Retinal pigment epithelial cell (primary cell): Measurements from ENCODE around the gene ACTR3C.
A peak's percentile ranks its signal among the peaks of the same experiment; 100 is the strongest.

Experiments
- DNase-seq: peaks from one replicate; pipeline ENCODE4 v3.0.0-alpha.2; 2010; ENCODE audit warnings: low read depth
- H3K4me3 ChIP-seq: 2 replicates; pipeline ENCODE4 v1.5.1; 2011; ENCODE audit warnings: mild to moderate bottlenecking, low read length, control low read depth, moderate library complexity
- CTCF ChIP-seq: conservative IDR thresholded peaks from 2 replicates; pipeline ENCODE4 v1.5.1; 2011; ENCODE audit warnings: low read depth, low read length, control low read depth, inconsistent platforms

ACTR3C gene

GRCh38 chr7:150326657-150327268, 3.4 kb upstream of the ACTR3C start:
- no peak overlapping the region for H3K4me3 ChIP-seq
- DNase-seq: no peak
- TF ChIP-seq CTCF: no peak

DNA sequence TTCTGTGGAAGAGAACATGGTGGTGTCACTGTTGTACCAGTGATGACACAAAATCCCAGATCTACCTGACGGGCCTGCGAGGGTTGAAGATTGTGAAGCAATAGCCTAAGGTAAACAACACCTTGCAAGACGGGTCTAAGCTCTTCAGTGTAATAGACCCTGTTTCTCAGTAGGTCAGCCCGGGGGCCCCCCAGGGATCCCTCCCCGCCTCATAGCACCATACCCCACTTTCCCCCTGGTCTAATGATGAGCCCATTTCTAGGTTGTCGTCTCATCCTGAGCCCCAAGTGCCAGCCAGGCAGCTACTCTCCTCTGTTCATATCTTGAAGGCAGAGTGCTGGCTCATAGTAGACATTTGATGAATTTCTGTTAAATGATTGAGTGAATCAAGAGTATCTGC, 2.6 kb upstream of the ACTR3C start:
- TF ChIP-seq CTCF: no peak
- DNase-seq: no peak
- no peak overlapping the region for H3K4me3 ChIP-seq

DNA sequence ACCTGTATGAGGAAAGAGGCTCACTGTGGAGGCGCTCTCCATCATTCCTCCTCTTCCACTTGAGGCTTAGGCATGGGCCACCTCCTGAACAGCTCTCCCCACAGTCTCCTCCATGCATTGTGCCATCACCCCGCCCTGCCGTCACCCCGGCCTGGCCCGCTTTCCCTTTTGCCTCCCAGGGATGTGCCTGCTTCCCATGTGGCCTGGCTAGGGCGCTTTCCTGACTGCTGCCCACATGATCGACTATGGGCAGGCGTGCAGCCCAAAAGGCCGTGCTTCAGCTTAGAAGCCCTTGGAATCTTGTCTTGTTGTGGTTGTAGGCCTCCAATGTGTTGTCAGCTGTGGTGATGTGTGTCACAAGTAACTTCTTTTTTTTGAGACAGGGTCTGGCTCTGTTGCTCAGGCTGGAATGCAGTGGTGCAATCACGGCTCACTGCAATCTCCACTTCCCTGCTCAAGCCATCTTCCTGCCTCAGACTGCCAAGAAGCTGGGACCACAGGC, 1.8 kb upstream of the ACTR3C start:
- no peak for DNase-seq
- H3K4me3 ChIP-seq: no peak overlapping the region
- TF ChIP-seq CTCF: no peak

- TF ChIP-seq CTCF: no peak
- H3K4me3 ChIP-seq: peak overlapping the region; percentile 60
- no peak for DNase-seq
Measured at GRCh38 chr7:150324373-150324961, 1.1 kb upstream of the ACTR3C start.

DNA sequence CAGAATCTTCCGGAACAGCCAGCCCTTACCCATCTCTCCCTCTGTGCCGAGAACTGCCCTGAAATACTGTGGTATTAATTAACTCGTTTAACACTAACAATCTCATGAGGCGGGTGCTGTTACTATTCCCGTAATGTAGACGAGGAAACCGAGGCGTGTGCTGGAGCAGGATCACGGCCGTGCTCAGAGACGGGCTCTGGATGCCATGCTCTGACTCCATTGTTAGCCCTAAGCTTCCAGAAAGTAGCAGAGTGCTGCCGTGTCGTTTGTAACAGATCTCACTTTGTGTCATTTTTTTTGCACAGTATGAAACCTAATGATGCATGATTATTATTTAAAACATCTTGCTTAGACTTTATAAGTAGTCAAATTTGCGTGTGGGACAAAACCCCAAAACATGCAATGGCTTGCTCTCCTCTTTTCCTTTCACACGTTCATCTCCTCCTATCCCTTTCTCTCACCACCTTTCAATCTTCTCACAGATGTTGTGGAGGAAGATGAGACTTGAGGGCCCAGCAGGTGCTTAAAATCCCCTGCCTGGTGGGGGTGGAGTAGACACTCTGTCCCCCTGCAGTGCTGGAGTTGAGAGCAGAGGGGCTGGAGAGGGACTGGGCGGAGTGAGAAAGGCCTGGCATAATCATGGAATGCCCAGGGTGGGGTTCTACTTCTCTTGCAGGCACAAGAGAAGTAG, 482 bp upstream of the ACTR3C start:
- TF ChIP-seq CTCF: no peak
- DNase-seq: no peak
- peak overlapping the region; percentile 60 for H3K4me3 ChIP-seq

GRCh38 chr7:150322114-150322832, 1.1 kb downstream of the ACTR3C start:
- TF ChIP-seq CTCF: no peak
- H3K4me3 ChIP-seq: peak overlapping the region; percentile 60
- no peak for DNase-seq
